ENCODE data around the gene LGI2.

The LGI2 gene

DNA sequence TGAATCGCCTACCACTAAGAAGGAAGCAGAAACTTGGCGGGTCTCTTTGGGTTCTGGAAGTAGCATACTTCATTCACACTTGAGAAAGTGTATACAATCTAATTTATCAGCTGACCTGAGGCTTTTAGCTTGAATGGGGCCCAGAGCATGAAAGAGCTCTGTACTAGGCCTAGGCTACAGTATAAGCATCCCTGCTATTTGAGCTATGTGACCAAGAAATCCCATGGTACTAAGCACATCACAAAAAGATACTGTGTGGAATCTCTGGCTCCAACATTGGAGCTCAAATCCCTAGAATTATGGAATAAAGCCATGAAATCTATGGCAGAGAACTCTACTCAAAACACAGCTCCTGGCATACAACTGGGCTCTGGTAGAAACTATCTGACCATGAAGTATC, 74.0 kb downstream of the LGI2 start:
- no peak for DNase-seq

DNA sequence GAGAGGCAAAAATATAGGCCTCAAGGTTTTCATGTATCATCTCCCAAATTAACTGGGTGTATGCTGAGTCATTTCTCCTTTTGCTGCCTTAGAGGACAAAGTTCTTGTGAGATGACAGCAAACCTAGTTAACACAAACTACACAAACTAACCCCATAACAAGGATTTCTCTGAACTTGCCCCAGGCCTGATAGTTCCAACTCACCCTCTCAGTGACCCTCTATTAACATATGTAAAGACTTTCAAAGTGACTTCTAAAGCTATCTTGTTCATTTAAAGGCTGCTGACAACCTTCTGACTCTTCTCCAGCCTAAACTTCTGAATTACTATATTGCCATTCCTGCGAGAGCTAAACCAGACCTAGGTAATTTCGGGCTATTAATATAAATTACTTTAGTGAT, 74.7 kb downstream of the LGI2 start:
- no peak for DNase-seq

DNA sequence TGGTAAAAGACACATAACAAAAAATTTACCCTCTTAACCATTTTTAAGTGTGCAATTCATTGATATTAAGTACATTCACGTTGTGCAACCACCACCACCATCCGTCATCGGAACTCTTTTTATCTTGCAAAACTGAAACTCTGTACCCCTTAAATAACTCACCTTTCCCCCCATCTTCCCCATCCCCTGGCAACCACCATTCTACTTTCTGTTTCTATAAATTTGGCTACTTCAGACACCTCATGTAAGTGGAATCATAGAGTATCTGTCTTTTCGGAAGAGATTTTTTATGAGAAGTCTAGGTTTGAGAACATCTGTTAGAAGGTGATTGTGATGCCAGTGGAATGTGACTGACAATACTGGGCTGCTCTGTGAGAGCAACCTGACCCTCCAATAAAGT, 78.1 kb downstream of the LGI2 start:
- DNase-seq, result no peak

DNA sequence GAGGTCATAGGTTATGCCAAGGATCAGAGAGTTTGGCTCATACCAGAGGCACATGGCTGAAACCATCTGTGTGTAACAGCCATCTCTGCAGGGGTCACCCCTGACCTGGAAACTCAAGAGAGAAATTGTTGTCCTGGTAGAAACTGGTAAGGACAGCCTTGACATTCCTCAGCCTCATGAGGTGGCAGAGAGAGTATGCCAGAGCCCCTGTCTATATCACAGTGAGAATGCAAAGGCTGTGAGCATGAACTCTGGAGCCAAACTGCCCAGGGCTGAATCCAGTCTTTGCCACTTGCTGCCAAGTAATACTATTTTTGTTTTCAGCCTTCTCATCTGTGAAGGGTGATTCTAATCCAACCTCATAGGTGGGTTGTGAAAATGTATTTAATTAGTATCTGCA, 80.8 kb downstream of the LGI2 start:
- no peak for DNase-seq

All from midbrain (tissue), 1 donor.